ENCODE data around the gene TRABD2A.

DNA sequence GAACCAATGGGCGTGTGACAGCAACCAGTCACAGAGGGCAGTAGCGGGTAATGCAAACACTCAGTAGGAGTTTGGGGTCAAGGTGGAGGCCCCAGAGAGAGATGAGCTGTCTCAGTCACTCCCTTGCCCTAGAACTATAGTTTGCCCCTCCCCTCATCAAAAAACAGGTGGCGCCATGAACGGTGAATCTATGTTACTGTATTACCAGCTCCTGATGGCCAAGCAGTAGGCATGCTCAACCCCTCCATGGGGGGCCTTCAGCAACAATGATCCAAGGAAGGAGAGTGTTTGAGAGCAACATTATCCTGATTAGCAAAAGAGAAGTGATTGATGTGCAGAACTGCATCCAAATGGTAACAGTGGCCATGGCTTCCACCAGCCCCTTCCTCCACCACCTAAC is 30.4 kb downstream of the TRABD2A start:
- TF ChIP-seq, protein P1, sequence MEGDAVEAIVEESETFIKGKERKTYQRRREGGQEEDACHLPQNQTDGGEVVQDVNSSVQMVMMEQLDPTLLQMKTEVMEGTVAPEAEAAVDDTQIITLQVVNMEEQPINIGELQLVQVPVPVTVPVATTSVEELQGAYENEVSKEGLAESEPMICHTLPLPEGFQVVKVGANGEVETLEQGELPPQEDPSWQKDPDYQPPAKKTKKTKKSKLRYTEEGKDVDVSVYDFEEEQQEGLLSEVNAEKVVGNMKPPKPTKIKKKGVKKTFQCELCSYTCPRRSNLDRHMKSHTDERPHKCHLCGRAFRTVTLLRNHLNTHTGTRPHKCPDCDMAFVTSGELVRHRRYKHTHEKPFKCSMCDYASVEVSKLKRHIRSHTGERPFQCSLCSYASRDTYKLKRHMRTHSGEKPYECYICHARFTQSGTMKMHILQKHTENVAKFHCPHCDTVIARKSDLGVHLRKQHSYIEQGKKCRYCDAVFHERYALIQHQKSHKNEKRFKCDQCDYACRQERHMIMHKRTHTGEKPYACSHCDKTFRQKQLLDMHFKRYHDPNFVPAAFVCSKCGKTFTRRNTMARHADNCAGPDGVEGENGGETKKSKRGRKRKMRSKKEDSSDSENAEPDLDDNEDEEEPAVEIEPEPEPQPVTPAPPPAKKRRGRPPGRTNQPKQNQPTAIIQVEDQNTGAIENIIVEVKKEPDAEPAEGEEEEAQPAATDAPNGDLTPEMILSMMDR (optimal IDR thresholded peaks at IDR 0.05 in 1 of 3, IDR thresholded peaks at IDR 0.05 in 1 of 3, conservative IDR thresholded peaks at IDR 0.05 in 1 of 3; ENCODE audit: extremely low read depth in 1 of 3, insufficient read depth in 2 of 3, low read length in 3 of 3): no peak
- TF ChIP-seq EZH2 (IDR thresholded peaks at IDR 0.05; ENCODE audit: low read length): no peak

Measured in keratinocyte (primary cell).